Mononuclear cell (primary cell): ENCODE data around the gene FGF16. TPM values are rescaled to one million over a fixed set of nuclear protein-coding genes. Genes with fewer than 3 reads are reported as not detected.
"Not testable (repeated sequence)": the region's sequence is repeated elsewhere in the genome, so short reads cannot be mapped to it uniquely, and the experiment has no call there.

Source experiments
- H3K27me3 ChIP-seq: 2 replicates; pipeline ENCODE4 v1.6.0; 2011; ENCODE audit warnings: low read length, control low read depth; ENCODE audit not compliant: insufficient read depth
- H3K4me1 ChIP-seq: 2 replicates; pipeline ENCODE4 v1.5.1; 2011; ENCODE audit warnings: mild to moderate bottlenecking, low read length, control low read depth; ENCODE audit not compliant: insufficient read depth
- H3K4me3 ChIP-seq: 2 replicates; pipeline ENCODE4 v1.5.1; 2011; ENCODE audit warnings: mild to moderate bottlenecking, low read length, moderate library complexity
- H3K9me3 ChIP-seq: 2 replicates; pipeline ENCODE4 v1.5.1; 2011; ENCODE audit warnings: low read depth, mild to moderate bottlenecking, control low read depth, low read length
- total RNA-seq: library from RNA; depleted of rRNA; stranded (reverse); fragments of >200 nt; gene quantifications from one replicate; pipeline ENCODE4 v1.2.3, GENCODE V29; 2012

Gene FGF16
- not detected for total RNA-seq

- Histone ChIP-seq H3K27me3 (peaks cover 16% of the 10 kb centered on the region), H3K4me1 (peaks cover 16% of the 10 kb centered on the region), H3K4me3 (no peak within 1 kb of the TSS), H3K9me3 (no peaks in the 10 kb centered on the region)
Observed at GRCh38 chrX:77446908-77447652, at the start of gene FGF16. Gene FGF16, plus strand, starts transcription at chrX:77447389. Its CDS starts 286 bp downstream, at chrX:77447675.

DNA sequence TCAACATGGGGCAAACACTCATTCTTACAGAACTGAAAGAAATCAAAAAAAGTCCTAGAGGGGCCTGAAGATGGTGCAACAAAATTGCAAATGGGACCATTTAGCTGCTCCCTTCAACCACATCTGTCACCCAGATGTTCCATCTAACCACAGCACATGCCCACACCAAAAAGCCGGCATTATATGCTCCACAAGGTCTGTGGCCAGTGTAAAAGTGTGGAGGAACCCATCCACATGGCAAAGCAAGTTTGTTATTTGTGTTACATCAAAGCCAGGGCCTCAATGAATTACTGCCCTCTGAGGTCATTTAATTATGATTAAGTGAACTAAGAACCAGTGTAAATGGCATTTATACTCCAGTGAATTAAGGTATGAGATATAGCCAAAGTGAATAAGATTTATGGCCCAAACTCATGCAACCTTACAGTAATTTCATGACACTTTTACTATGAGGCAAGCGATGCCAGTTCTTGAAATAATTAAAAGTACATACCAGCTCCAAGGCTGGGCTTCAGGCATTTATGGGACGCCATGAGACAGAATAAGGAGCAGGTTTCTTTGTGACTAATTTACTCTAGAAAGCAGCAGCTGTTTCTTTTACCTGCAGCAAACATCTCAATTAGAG is 48.7 kb upstream of the FGF16 start:
- H3K27me3 ChIP-seq: no peaks in the 10 kb centered on the region
- no peaks in the 10 kb centered on the region for H3K4me1 ChIP-seq

DNA sequence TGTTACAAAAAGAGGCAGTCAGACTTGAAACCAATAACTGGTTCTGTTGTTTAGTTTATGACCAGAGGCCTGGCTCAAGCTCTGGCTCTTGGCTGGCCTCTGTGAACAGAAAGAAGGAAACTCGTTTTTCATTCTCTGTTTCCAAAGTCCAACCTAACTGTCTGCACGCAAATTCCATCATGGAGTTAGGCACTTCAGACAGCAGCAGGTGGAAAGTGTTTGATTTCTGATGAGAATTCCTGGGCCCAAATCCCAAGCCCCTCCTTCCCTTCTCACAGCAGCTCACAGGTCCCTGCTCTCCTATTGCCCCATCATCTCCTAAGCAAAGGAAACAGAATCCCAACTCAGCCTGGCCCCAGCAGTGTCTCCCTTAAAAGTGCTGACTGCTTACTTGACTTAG is 42.8 kb upstream of the FGF16 start:
- Histone ChIP-seq H3K4me3 (no peak overlapping the region), H3K9me3 (no peaks in the 10 kb centered on the region), H3K4me1 (no peaks in the 10 kb centered on the region), H3K27me3 (no peaks in the 10 kb centered on the region)

More for the DNA sequence above, 48.7 kb upstream of the FGF16 start:
- Histone ChIP-seq H3K9me3 (no peaks in the 10 kb centered on the region), H3K4me3 (no peak overlapping the region)

- not testable (repeated sequence) for H3K9me3 ChIP-seq, H3K27me3 ChIP-seq, H3K4me1 ChIP-seq, H3K4me3 ChIP-seq
Observed at GRCh38 chrX:77407821-77408220, 39.4 kb upstream of the FGF16 start.

DNA sequence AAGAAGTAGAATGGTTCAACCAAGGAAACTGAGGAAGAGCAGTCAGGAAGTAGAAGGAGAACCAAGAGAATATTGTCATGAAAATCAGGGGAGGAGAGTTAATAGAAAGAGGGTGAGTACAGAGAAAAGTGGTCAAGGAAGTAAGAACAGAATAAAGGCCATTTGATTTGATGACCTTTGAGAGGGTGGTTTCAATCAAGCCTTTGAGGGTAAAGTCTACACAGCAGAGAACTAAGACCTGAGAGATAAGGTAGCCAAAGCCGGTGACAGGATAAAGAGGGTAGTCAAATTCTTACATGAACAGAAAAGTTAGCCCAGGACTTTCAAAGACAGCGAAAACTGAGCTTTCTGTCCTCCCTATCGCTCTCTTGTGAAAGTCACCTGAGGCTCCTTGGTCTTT is 34.6 kb upstream of the FGF16 start:
- H3K9me3 ChIP-seq: no peaks in the 10 kb centered on the region
- H3K4me3 ChIP-seq: no peak overlapping the region
- no peaks in the 10 kb centered on the region for H3K27me3 ChIP-seq

GRCh38 chrX:77415161-77415560 is 32.0 kb upstream of the FGF16 start:
- no peaks in the 10 kb centered on the region for H3K4me1 ChIP-seq
- H3K4me3 ChIP-seq: no peak overlapping the region
- no peaks in the 10 kb centered on the region for H3K9me3 ChIP-seq
- no peaks in the 10 kb centered on the region for H3K27me3 ChIP-seq

More for the DNA sequence above, 34.6 kb upstream of the FGF16 start:
- H3K4me1 ChIP-seq: no peaks in the 10 kb centered on the region

DNA sequence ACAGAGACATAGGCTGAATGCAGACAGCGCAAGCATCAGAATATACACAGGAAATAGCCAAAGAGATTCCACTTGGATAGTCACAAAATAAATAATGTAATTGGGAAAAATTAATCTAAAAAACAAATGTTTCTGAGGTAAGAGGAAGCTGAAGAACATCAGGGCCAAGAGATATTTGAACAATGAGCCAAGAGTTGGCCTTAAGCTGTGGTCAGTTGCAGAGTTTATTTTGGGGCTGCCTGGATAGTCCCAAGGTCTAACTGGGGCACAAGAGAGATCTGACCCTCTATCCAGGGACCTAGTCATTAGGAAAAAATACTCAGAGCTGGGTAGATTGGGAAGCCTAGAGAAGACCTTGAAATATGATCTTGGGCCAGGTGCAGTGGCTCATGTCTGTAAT is 31.3 kb upstream of the FGF16 start:
- Histone ChIP-seq H3K4me1 (no peaks in the 10 kb centered on the region), H3K27me3 (no peaks in the 10 kb centered on the region), H3K9me3 (no peaks in the 10 kb centered on the region), H3K4me3 (no peak overlapping the region)

DNA sequence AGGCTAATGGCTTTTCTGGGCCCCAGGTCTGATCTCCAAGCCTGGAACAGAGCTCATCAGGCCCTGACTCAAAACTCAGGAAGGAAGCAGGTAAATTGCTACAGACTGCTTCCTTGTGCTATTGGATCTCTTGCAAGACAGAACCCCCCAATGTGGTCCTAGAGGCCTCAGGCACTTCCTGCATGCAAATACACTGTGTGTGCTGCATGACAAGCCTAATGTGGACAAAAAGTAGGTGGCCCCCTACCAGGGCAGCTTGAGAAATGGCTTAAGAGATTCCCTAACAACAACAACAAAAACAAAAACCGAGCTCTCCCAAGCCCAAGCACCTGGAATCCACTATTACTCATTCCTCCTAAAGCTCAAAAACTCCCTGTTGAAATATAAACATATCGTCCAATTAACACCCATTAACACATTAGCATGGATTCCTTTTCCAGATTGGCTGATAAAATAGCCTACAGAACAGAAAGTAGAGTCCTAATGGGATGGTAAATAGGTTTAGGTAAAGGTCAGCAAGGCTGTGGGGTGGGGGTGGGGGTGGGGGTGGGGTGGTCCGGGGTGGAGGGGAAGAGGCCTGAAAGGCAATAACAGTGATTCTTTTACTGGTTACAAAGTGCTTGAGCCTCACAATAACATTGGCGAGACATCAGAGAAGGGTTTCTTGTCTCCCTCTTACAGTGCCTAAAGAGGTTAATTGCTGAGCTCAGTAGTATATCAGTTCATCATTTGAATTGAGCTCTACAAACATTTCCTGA is 24.1 kb upstream of the FGF16 start:
- no peaks in the 10 kb centered on the region for H3K27me3 ChIP-seq
- no peak overlapping the region for H3K4me3 ChIP-seq
- H3K4me1 ChIP-seq: no peaks in the 10 kb centered on the region
- no peaks in the 10 kb centered on the region for H3K9me3 ChIP-seq

- Histone ChIP-seq H3K27me3 (no peaks in the 10 kb centered on the region), H3K4me1 (no peaks in the 10 kb centered on the region)
Observed at GRCh38 chrX:77426811-77427210, 20.4 kb upstream of the FGF16 start.

GRCh38 chrX:77427611-77428010 is 19.6 kb upstream of the FGF16 start:
- Histone ChIP-seq H3K9me3 (no peaks in the 10 kb centered on the region), H3K4me1 (no peaks in the 10 kb centered on the region), H3K27me3 (no peaks in the 10 kb centered on the region), H3K4me3 (no peak overlapping the region)

More at GRCh38 chrX:77426811-77427210, 20.4 kb upstream of the FGF16 start:
- Histone ChIP-seq H3K4me3 (no peak overlapping the region), H3K9me3 (no peaks in the 10 kb centered on the region)

- no peaks in the 10 kb centered on the region for H3K27me3 ChIP-seq
- no peak overlapping the region for H3K4me3 ChIP-seq
- no peaks in the 10 kb centered on the region for H3K4me1 ChIP-seq
- H3K9me3 ChIP-seq: no peaks in the 10 kb centered on the region
Observed at GRCh38 chrX:77428551-77428950, 18.6 kb upstream of the FGF16 start.

- Histone ChIP-seq H3K9me3 (no peaks in the 10 kb centered on the region), H3K27me3 (no peaks in the 10 kb centered on the region), H3K4me3 (no peak overlapping the region), H3K4me1 (no peaks in the 10 kb centered on the region)
Observed at GRCh38 chrX:77431227-77431626, 16.0 kb upstream of the FGF16 start.

GRCh38 chrX:77433001-77433400 is 14.2 kb upstream of the FGF16 start:
- H3K4me3 ChIP-seq: no peak overlapping the region
- H3K4me1 ChIP-seq: no peaks in the 10 kb centered on the region
- H3K9me3 ChIP-seq: no peaks in the 10 kb centered on the region
- no peaks in the 10 kb centered on the region for H3K27me3 ChIP-seq

DNA sequence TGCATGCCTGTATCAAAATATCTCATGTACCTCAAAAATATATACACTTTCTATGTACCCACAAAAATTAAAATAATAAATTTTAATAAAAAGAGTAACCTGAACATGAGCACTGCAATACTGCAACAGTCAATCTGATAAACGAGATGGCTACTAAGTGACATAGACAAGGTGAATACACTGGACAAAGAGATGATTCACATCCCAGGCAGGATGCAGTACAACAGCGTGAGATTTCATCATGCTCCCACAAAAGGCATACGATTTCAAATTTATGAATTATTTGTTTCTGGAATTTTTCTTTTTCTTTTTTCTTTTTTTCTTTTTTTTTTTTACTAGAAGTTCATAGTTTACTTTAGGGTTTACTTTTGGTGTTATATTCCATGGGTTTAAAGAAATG is 12.2 kb upstream of the FGF16 start:
- Histone ChIP-seq H3K4me3 (no peak overlapping the region), H3K9me3 (no peaks in the 10 kb centered on the region), H3K27me3 (no peaks in the 10 kb centered on the region), H3K4me1 (no peaks in the 10 kb centered on the region)

- H3K27me3 ChIP-seq: no peaks in the 10 kb centered on the region
- H3K4me3 ChIP-seq: no peak overlapping the region
- no peaks in the 10 kb centered on the region for H3K9me3 ChIP-seq
- H3K4me1 ChIP-seq: no peaks in the 10 kb centered on the region
Observed at GRCh38 chrX:77436271-77436670, 10.9 kb upstream of the FGF16 start.
